Neutrophil (primary cell): ENCODE measurements around the gene SLC24A4.

Experiments used
- H3K27ac ChIP-seq: fragments of 200-600 bp; sonication (generic); 2 replicates; pipeline ENCODE4 v1.5.1; 2016; ENCODE audit warnings: mild to moderate bottlenecking, moderate library complexity
- H3K27me3 ChIP-seq: fragments of 200-600 bp; sonication (generic); 2 replicates; pipeline ENCODE4 v1.6.0; 2016; ENCODE audit warnings: mild to moderate bottlenecking
- H3K36me3 ChIP-seq: fragments of 200-600 bp; sonication (generic); 2 replicates; pipeline ENCODE4 v1.5.1; 2017
- H3K4me1 ChIP-seq, 2 experiments: fragments of 200-600 bp in 1 of 2; sonication (generic) in 1 of 2; 1 replicate in 1 of 2; 2 replicates in 1 of 2; pipeline versions ENCODE4 v1.5.1 to v1.6.1; 2013 to 2016; ENCODE audit warnings: low read depth in 1 of 2, low read length in 1 of 2, mild to moderate bottlenecking in 1 of 2, moderate library complexity in 1 of 2; ENCODE audit not compliant: control insufficient read depth in 1 of 2, insufficient read depth in 1 of 2
- H3K4me3 ChIP-seq, 2 experiments: fragments of 200-600 bp in 1 of 2; sonication (generic) in 1 of 2; 1 replicate in 1 of 2; 2 replicates in 1 of 2; pipeline ENCODE4 v1.5.1; 2013 to 2016; ENCODE audit warnings: low read depth in 1 of 2, low read length in 1 of 2, mild to moderate bottlenecking in 1 of 2, moderate library complexity in 1 of 2
- H3K9me3 ChIP-seq: fragments of 200-600 bp; sonication (generic); 2 replicates; pipeline ENCODE4 v1.5.1; 2016
- CTCF ChIP-seq: fragments of 200-600 bp; sonication (generic); IDR thresholded peaks from 2 replicates; pipeline ENCODE4 v1.5.1; 2016; ENCODE audit warnings: antibody characterized with exemption

SLC24A4 gene

GRCh38 chr14:92497391-92497790 lies 174.4 kb downstream of the SLC24A4 start:
- H3K36me3 ChIP-seq = no peaks in the 10 kb centered on the region
- TF ChIP-seq CTCF = no peak
- no peaks in the 10 kb centered on the region for H3K9me3 ChIP-seq
- no peak overlapping the region for H3K27ac ChIP-seq
- H3K4me1 ChIP-seq = peaks cover 46 to 48% of the 10 kb centered on the region in 2 experiments
- no peaks in the 10 kb centered on the region for H3K27me3 ChIP-seq
- H3K4me3 ChIP-seq = no peak overlapping the region

DNA sequence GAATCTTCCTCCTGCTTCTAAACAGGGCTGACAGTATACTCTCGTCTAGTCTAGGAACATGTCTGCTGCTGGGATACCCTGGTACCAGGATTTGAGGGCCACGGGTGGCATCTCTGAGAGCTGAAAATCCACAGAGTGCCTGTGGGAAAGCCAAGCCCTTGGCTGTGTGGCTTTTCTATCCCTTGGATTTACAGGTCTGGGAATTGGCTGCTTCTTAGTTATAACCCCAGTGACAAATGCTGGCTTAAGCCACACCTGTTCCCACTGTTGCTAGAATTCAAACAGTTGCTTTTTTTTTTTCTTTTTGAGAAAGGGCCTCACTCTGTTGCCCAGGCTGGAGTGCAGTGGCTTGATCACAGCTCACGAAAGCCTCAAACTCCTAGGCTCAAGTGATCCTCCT lies 176.3 kb downstream of the SLC24A4 start:
- Histone ChIP-seq H3K36me3 (no peaks in the 10 kb centered on the region), H3K27me3 (no peaks in the 10 kb centered on the region), H3K27ac (no peak overlapping the region), H3K9me3 (no peaks in the 10 kb centered on the region), H3K4me1 (peaks cover 27 to 29% of the 10 kb centered on the region in 2 experiments), H3K4me3 (no peak overlapping the region)
- TF ChIP-seq CTCF = no peak

GRCh38 chr14:92500491-92500941 lies 177.6 kb downstream of the SLC24A4 start:
- no peaks in the 10 kb centered on the region for H3K27me3 ChIP-seq
- H3K9me3 ChIP-seq = no peaks in the 10 kb centered on the region
- no peak for TF ChIP-seq CTCF
- peaks cover 14 to 16% of the 10 kb centered on the region in 2 experiments for H3K4me1 ChIP-seq
- no peak overlapping the region for H3K27ac ChIP-seq
- no peak overlapping the region for H3K4me3 ChIP-seq
- H3K36me3 ChIP-seq = no peaks in the 10 kb centered on the region

- Histone ChIP-seq H3K27ac (no peak overlapping the region), H3K27me3 (no peaks in the 10 kb centered on the region), H3K36me3 (no peaks in the 10 kb centered on the region), H3K9me3 (no peaks in the 10 kb centered on the region), H3K4me3 (no peak overlapping the region), H3K4me1 (peaks cover 8 to 9% of the 10 kb centered on the region in 2 experiments)
- no peak for TF ChIP-seq CTCF
Observed at GRCh38 chr14:92501891-92502351, 179.0 kb downstream of the SLC24A4 start.

- Histone ChIP-seq H3K27ac (no peak overlapping the region), H3K4me3 (no peak overlapping the region), H3K36me3 (no peaks in the 10 kb centered on the region), H3K9me3 (no peaks in the 10 kb centered on the region), H3K27me3 (no peaks in the 10 kb centered on the region), H3K4me1 (peaks cover 16 to 17% of the 10 kb centered on the region in 2 experiments)
- no peak for TF ChIP-seq CTCF
Observed at GRCh38 chr14:92502541-92503286, 179.7 kb downstream of the SLC24A4 start.
